CD4-positive, alpha-beta T cell (primary cell): ENCODE data around the gene ANKZF1. TPM values are rescaled to one million over a fixed set of nuclear protein-coding genes. Genes with fewer than 3 reads are reported as not detected.

Experiments used
- ATAC-seq: fragments of 200-7000 bp; cut with Tn5 transposase; one replicate; pipeline ENCODE4 v1.10.0; 2022; ENCODE audit warnings: mild to moderate bottlenecking; ENCODE audit not compliant: poor library complexity
- CTCF ChIA-PET: fragments of 350-600 bp; sonication (Branson Sonifier 250); formaldehyde crosslinking; loops from one replicate; lab custom pipeline; 2021; ENCODE audit warnings: antibody characterized with exemption, inconsistent platforms; lab: Charles Lee
- POLR2A ChIA-PET: fragments of 350-600 bp; sonication (Branson Sonifier 250); formaldehyde crosslinking; loops from one replicate; lab custom pipeline; 2021; ENCODE audit warnings: antibody characterized with exemption, inconsistent platforms; lab: Charles Lee
- DNase-seq, 14 experiments: peaks; one replicate each; pipeline ENCODE4 v3.0.0-alpha.2; 2013 to 2020; ENCODE audit warnings: mixed read lengths in 2 of 14
- H3K27ac ChIP-seq, 2 donors: one replicate each; pipeline versions ENCODE4 v1.5.1 to v1.7.0; 2013; ENCODE audit warnings: low read length in 2 of 2, low read depth in 1 of 2, mild to moderate bottlenecking in 1 of 2
- H3K27me3 ChIP-seq, 2 experiments: 1 replicate in 1 of 2; 2 replicates in 1 of 2; pipeline versions ENCODE4 v1.6.1 to v1.7.0; 2013; ENCODE audit warnings: low read length in 2 of 2, control low read depth in 1 of 2, mild to moderate bottlenecking in 1 of 2, moderate library complexity in 1 of 2; ENCODE audit not compliant: insufficient read depth in 2 of 2, control insufficient read depth in 1 of 2
- H3K36me3 ChIP-seq: one replicate; pipeline ENCODE4 v1.6.1; 2013; ENCODE audit warnings: low read length, control low read depth; ENCODE audit not compliant: insufficient read depth
- H3K4me1 ChIP-seq: one replicate; pipeline ENCODE4 v1.6.1; 2013; ENCODE audit warnings: low read length, control low read depth; ENCODE audit not compliant: insufficient read depth
- H3K4me3 ChIP-seq: one replicate; pipeline ENCODE4 v1.5.1; 2013; ENCODE audit warnings: mild to moderate bottlenecking, low read length, moderate library complexity
- H3K9me3 ChIP-seq, 2 experiments: 1 replicate in 1 of 2; 2 replicates in 1 of 2; pipeline versions ENCODE4 v1.6.1 to v1.7.0; 2013; ENCODE audit warnings: low read length in 2 of 2, mild to moderate bottlenecking in 2 of 2, control low read depth in 1 of 2, moderate library complexity in 1 of 2; ENCODE audit not compliant: control insufficient read depth in 1 of 2, insufficient read depth in 1 of 2
- H3K27ac Mint-ChIP-seq: one replicate; pipeline ENCODE4 v1.8.0; 2020; ENCODE audit warnings: mixed read lengths
- H3K27me3 Mint-ChIP-seq: one replicate; pipeline ENCODE4 v1.8.0; 2021; ENCODE audit warnings: mixed read lengths
- H3K36me3 Mint-ChIP-seq: one replicate; pipeline ENCODE4 v1.8.0; 2021; ENCODE audit warnings: low read depth, mixed read lengths
- H3K4me1 Mint-ChIP-seq: one replicate; pipeline ENCODE4 v1.8.0; 2021; ENCODE audit warnings: low read depth, mixed read lengths
- H3K4me3 Mint-ChIP-seq: one replicate; pipeline ENCODE4 v1.8.0; 2020; ENCODE audit warnings: mild to moderate bottlenecking, mixed read lengths
- H3K9me3 Mint-ChIP-seq: one replicate; pipeline ENCODE4 v1.8.0; 2020; ENCODE audit warnings: mixed read lengths
- CTCF ChIP-seq: fragments of 200-600 bp; IDR thresholded peaks from one replicate; pipeline ENCODE4 v1.8.0; 2022; ENCODE audit warnings: antibody characterized with exemption, mild to moderate bottlenecking
- intact Hi-C, 2 experiments: fragments of 100-400 bp; cut with DNase I in 1 of 2; cut with micrococcal nuclease in 1 of 2; formaldehyde crosslinking; loops; one replicate each; pipeline versions ENCODE4 v1.15.1 to v1.9.0; 2023 to 2025; cut with DNase I, micrococcal nuclease
- total RNA-seq, 174 experiments: library from RNA in 2 of 174; stranded (reverse) in 2 of 174; gene quantifications; one replicate each; pipeline ENCODE4 v1.2.3 and lab custom pipeline; 2021 to 2026

Gene ANKZF1
- total RNA-seq, 2 experiments from 2014 or later, result 128 to 135 TPM

GRCh38 chr2:219213486-219214071 lies 16.0 kb upstream of the ANKZF1 start:
- Mint-ChIP-seq H3K9me3 (no peaks in the 10 kb centered on the region), H3K27me3 (no peaks in the 10 kb centered on the region), H3K4me3 (no peak overlapping the region), H3K4me1 (peaks cover 33% of the 10 kb centered on the region), H3K36me3 (peaks cover 26% of the 10 kb centered on the region), H3K27ac (no peak overlapping the region)
- POLR2A ChIA-PET, result interaction anchor here (0.6 kb wide), 1 partner anchor 17 kb away, joined by 3 read pairs; no protein-coding TSS in a partner anchor
- H3K36me3 ChIP-seq, result peaks cover 12% of the 10 kb centered on the region
- H3K9me3 ChIP-seq, result no peaks in the 10 kb centered on the region
- H3K27me3 ChIP-seq, result no peaks in the 10 kb centered on the region
- peaks cover 43% of the 10 kb centered on the region for H3K4me1 ChIP-seq
- no peak for DNase-seq
- no peak for ATAC-seq
- no peak overlapping the region for H3K27ac ChIP-seq
- no peak overlapping the region for H3K4me3 ChIP-seq
- no peak for TF ChIP-seq CTCF
- CTCF ChIA-PET, result interaction anchor here (2.9 kb wide), 1 partner anchor 81 kb away, joined by 17 read pairs; no protein-coding TSS in a partner anchor
- intact Hi-C loops, result loop anchor here in 1 of 2 experiments (2.0 to 5.0 kb wide), 2 partner anchors 15 to 156 kb away; partner anchors contain the start of genes ANKZF1 and ATG9A

- no peak for TF ChIP-seq CTCF
- H3K4me1 ChIP-seq, result peaks cover 43% of the 10 kb centered on the region
- ATAC-seq (no peak), DNase-seq (no peak)
- intact Hi-C loops, result loop anchor here in 1 of 2 experiments (2.0 to 5.0 kb wide), 2 partner anchors 15 to 157 kb away; partner anchors contain the start of genes ANKZF1 and ATG9A
- ChIA-PET CTCF (interaction anchor here (2.8 kb wide), 1 partner anchor 81 kb away, joined by 13 read pairs; no protein-coding TSS in a partner anchor), POLR2A (interaction anchor here (1.1 to 1.2 kb wide), 2 partner anchors 8 to 37 kb away, joined by 3 to 7 read pairs; partner anchors contain the start of genes CNPPD1 and ZFAND2B)
- H3K4me3 ChIP-seq, result no peak overlapping the region
- Mint-ChIP-seq H3K4me1 (peaks cover 31% of the 10 kb centered on the region), H3K27me3 (no peaks in the 10 kb centered on the region), H3K4me3 (no peak overlapping the region), H3K27ac (no peak overlapping the region), H3K36me3 (peaks cover 24% of the 10 kb centered on the region), H3K9me3 (no peaks in the 10 kb centered on the region)
- no peaks in the 10 kb centered on the region for H3K9me3 ChIP-seq
- H3K27ac ChIP-seq, result no peak overlapping the region
- H3K36me3 ChIP-seq, result peaks cover 6% of the 10 kb centered on the region
- no peaks in the 10 kb centered on the region for H3K27me3 ChIP-seq
These were observed 15.5 kb upstream of the ANKZF1 start for GRCh38 chr2:219214141-219214540.

GRCh38 chr2:219214786-219215185 lies 14.8 kb upstream of the ANKZF1 start:
- Mint-ChIP-seq H3K36me3 (peaks cover 23% of the 10 kb centered on the region), H3K4me1 (peaks cover 31% of the 10 kb centered on the region), H3K4me3 (no peak overlapping the region), H3K27ac (no peak overlapping the region), H3K9me3 (no peaks in the 10 kb centered on the region), H3K27me3 (no peaks in the 10 kb centered on the region)
- ChIA-PET CTCF (interaction anchor here (2.8 kb wide), 1 partner anchor 80 kb away, joined by 13 read pairs; no protein-coding TSS in a partner anchor), POLR2A (interaction anchor here (1.1 to 2.0 kb wide), 3 partner anchors 8 to 38 kb away, joined by 3 to 7 read pairs (median 6); partner anchors contain the start of genes ANKZF1, ATG9A, CNPPD1 and ZFAND2B)
- H3K9me3 ChIP-seq, result no peaks in the 10 kb centered on the region
- no peak for TF ChIP-seq CTCF
- peaks cover 43% of the 10 kb centered on the region for H3K4me1 ChIP-seq
- no peaks in the 10 kb centered on the region for H3K27me3 ChIP-seq
- no peak overlapping the region for H3K4me3 ChIP-seq
- H3K27ac ChIP-seq, result no peak overlapping the region
- DNase-seq (no peak), ATAC-seq (no peak)
- intact Hi-C loops, result loop anchor here (2.0 to 5.0 kb wide), 3 partner anchors 14 to 157 kb away; partner anchors contain the start of genes TUBA4A (in 2 of the 2), TUBA4B (in 2 of the 2), ANKZF1 (in 1 of the 2) and ATG9A (in 1 of the 2)
- H3K36me3 ChIP-seq, result peaks cover 2% of the 10 kb centered on the region
